GM19240 (cell line): ENCODE results near the gene ZBTB45.
A peak's percentile ranks its signal among the peaks of the same experiment; 100 is the strongest.
"Not testable (repeated sequence)": the region's sequence is repeated elsewhere in the genome, so short reads cannot be mapped to it uniquely, and the experiment has no call there.

Experiments
- DNase-seq: peaks from one replicate; pipeline ENCODE4 v3.0.0; 2011; ENCODE audit warnings: low spot score; ENCODE audit not compliant: insufficient read length

Gene ZBTB45

DNA sequence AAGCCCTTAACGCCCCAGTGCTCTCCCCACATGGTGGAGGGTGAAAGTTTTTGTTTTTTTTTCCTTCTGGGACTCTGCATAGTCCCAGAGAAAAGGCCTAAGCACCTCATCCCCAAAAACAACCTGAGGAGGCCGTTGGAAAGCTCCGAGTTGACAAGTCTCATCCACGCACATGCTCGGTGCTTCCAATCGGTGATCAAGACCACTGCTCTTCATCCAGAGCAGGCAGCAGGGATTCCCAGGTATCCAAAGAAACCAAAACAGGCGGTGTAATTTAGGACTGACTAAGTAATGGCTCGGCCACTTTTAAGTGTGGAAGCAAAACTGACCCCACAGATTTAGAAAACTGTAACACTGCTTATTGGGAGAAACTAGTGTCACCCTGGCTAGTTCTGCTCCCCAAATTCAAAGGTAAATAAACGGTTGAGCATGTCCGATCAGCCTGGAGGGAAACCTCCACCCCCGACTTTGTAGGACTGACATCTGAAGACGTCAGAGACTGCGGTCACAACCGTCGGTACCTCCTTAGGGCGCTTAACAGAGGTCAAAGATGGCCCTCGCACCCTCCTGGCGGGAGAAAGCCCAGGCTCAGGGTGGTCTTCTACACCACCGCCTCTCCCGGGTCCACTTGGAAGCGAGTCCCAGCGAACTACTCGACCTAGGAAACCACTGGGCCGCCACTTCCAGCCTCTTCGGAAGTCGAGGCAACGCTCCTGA lies 44.5 kb downstream of the ZBTB45 start:
- no peak for DNase-seq

DNA sequence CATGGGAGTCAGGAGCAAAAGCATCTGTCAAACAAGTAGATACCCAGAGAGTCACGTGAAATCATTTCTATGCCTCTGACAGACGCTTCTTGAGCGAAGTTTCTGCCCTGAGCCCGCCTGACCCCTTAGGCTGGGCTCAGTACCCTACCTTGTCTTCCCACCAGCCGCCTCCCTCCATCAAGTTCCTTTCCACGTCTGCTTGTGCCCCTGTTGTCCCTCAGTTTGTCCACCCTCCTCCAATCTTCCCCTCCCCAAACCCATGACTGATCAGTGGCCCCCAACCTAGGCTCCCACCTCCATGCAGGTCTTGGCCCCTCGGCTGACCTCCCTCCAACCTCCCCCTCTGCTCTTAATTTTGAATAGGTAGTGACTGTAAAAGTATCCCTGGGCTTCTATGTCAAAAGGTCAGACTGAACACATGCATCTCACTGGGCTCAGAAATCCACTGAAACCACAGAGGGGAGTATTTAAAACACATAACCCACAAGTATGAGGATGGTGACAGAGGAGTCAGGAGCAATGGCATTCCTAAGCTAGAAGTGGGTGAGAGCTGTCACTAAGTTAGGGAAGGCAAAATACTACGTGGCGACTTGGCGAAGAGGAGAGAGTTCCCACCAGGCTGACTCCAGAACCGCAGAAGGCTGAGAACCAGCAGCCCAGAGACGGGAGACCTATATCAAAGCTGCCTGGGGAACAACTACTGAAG lies 45.2 kb downstream of the ZBTB45 start:
- no peak for DNase-seq

DNA sequence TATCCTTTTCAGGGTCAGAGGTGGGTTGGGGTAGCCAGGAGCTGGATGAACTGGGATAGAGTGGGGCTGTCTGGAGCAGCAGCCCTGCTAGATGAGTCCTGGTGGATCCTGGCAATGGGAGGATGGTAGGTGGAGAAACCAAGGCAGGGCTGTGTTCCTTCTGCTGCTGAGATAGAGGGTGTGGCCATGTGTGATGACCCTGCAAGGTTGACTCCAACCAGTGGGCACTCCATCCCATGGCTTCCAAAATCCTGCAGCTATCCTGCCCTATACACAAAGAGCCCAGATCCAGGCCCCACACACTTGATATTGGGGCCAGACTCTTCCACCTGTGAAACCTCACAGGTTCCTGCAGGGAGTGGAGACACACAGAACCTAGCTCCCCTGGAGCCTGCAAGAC lies 45.8 kb downstream of the ZBTB45 start:
- DNase-seq, result no peak

DNA sequence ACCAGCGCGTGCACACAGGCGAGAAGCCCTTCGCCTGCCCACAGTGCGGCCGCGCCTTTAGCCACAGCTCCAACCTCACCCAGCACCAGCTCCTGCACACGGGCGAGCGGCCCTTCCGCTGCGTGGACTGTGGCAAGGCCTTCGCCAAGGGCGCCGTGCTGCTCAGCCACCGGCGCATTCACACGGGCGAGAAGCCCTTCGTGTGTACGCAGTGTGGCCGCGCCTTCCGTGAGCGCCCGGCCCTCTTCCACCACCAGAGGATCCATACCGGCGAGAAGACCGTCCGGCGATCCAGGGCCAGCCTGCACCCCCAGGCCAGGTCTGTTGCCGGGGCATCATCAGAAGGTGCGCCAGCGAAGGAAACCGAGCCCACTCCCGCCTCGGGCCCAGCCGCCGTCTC lies 47.9 kb downstream of the ZBTB45 start:
- DNase-seq, result no peak

DNA sequence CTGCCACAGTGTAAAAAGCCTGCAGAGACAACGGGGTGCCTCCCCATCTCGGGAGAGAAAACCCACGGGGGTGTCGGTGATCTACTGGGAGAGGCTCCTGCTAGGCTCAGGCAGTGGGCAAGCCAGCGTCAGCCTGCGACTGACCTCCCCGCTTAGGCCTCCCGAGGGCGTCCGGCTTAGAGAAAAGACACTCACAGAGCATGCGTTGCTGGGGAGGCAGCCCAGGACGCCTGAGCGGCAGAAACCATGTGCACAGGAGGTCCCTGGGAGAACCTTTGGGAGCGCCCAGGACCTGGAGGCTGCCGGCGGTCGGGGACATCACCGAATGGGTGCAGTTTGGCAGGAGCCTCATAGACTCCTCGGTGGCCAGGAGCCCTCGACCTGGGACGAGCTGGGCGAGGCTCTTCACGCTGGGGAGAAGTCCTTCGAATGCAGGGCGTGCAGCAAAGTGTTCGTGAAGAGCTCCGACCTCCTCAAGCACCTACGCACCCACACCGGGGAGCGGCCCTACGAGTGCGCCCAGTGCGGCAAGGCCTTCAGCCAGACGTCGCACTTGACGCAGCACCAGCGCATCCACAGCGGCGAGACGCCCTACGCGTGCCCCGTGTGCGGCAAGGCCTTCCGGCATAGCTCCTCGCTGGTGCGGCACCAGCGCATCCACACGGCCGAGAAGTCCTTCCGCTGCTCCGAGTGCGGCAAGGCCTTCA lies 48.6 kb downstream of the ZBTB45 start:
- DNase-seq, result not testable (repeated sequence)

DNA sequence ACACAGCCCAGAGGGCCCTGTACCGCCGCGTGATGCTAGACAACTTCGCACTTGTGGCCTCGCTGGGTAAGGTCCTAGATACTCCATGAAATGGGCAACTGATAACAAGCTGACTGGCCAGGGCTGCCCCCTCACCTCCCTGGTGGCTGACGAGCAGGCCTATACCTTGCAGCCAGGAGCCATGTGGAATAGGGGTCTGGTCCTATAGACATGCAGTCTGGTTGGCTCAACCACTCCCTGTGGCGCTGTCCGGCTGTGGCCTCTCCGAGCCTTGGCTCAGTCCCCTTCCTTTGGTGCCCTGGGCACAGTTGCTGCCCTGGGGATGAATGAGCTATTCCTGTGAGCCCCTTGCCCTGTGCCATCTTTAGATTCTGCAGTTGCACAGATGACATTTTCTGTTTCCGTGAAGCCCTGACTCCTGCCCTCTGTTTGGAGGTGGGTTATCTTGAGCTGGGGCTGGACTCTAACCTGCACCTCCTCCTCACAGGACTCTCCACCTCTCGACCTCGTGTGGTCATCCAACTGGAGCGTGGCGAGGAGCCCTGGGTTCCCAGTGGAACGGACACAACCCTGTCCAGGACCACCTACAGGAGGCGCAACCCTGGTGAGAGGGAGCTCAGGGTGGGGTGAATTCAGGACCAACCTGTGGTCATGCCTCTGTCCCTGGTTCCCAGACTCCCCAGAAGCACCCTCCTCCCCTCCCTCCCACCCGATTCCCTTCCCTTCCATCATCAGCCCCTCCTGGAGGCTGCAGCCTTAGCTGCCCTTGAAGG lies 50.2 kb downstream of the ZBTB45 start:
- DNase-seq, result no peak

DNA sequence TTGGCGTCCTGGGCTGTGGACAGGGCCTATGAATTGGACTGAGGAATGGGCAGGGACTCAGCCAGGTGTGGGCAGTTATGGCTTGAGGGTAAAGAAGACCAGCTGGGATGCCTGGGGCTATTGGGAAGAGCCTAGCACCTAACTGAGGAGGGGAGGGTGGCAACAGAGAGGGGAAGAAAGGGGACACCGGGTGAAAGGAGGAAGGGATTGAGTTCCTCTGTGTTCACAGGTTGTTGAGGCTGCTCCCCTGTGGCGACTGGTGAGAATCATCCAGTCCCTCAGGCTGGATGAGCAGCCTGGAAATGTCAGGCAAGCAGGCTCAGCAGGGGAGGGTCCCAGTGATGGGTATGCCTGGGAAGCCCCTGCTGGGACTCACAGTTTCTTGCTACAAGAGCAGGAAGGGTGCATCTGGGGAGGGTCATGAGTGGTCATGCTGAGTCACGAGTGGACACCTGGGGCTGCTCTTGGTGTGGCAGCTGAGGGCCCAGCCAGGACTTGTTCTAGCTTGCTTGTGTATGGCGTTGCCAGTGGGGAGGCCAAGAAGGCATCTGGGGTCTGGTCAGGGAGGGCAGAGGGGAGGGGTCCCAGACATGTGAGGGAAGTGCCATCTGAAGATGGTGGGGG lies 51.3 kb downstream of the ZBTB45 start:
- DNase-seq, result no peak

DNA sequence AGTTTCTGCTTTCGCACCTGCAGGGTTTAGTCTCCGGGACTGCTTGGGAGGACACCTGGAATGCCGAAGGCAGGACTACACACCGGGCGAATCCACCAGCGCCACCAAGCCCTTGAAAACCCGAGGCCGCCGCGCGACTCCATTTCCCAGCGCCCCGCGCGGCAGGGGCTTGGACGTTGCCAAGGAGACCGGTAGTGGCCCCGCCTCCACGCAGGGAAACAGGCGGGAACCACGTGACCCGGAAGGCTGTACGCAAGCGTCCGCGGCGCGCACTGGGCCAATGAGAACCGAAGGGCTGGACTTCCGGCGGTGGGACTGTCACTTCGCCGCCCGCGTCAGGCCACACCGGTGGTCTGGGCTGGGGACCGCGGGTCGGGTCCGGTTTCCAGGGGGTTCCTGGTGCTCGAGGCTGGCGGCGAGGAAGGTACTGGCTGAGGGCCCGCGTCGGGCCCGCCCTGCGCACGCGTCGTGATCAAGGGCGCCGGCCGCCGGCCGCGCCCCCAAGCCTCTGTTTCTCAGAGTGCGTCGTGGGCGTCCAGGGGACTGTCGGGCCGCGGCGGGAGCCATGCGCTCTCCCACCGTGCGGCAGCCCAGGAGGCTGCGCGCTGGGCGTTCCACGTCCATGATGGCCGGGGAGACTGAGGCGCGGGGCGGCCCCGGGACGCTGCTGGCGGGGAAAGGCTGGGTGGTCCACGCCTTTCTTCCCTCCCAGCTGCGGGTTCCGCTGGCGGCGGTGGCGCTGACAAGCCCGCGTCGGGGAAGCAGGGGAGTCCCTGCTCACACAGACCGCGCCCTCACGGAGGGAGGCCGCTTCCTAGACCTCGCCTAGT lies 52.6 kb downstream of the ZBTB45 start, which contains the start of gene ZNF324:
TSS of gene ZNF324 (plus strand) at position 321 of the 830 bp plus-strand sequence. CDS start 2,106 bp downstream, outside the sequence.
- peak; percentile 97 for DNase-seq

DNA sequence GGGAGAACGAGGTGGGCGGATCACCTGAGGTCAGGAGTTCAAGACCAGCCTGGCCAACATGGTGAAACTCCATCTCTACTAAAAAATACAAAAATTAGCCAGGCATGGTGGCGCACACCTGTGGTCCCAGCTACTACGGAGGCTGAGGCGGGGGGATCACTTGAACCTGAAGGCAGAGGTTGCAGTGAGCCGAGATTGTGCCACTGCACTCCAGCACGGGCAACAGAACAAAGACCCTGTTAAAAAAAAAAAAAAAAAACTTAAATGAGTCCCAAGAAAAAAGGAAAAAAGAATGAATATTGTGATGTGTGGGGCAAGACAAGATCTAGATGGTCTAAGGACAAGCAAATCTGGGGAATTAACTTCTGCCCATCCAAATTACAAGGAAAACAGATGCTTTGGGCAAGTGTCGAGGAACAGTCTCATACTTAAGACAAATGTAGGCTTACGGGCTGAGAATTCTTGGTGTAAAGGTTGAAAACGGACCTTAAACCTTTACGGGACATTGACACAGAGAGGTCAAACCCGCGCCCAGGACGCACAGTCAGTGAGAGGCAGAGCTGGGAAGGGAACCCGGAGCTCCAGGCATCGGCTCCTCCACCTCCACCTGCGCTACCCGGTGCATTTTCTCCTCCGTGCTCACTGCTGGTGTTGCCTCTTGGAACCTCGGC lies 53.4 kb downstream of the ZBTB45 start:
- no peak for DNase-seq
